Measurements from ENCODE around the gene AKAP6.

AKAP6 gene

DNA sequence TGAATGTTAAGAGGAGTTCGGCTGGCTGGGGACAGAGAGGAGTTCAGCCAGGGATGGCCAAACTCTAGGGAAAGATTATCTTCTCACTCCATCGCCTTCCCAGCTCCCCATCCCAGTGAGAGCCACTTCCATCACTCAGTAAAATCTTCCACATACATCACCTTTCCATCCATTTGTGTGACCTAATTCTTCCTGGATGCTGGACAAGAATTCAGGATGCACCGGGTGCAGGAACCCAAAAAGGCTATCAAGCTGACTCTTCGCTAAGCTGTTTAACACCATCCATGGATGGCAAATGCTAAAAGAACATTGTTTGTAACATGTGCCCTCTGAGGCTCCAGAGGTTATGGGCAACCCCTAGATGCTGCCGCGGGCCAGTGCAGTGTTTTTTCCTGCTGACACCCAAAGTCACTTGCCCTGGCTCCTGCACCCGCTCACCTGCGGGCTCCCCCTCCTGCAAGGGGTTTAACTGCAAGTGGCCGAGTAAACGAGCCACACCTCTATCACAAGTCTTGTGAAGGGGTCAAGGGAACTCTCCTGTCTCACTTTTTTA is 393.6 kb downstream of the AKAP6 start:
- DNase-seq: no peak

- no peak for DNase-seq
These were observed 395.9 kb downstream of the AKAP6 start for GRCh38 chr14:32724867-32725471.

DNA sequence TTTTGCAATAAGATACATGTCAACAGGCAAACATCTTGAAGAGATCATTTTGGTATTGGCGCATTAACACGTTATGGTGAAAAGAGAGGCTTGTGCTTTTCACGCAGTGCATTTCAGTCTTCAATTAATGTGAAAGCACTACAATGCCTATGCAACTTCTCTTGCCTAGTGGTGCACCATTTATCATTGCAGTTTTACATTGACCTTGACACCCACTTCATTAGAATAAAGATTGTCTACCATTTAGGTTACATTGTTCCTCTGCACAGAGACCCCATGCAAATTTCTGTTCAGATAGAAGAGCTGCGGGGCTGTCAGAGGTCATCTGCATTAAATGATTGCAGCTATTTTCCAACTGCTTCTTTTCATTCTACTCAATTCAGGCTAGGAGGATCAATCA is 397.4 kb downstream of the AKAP6 start:
- no peak for DNase-seq

DNA sequence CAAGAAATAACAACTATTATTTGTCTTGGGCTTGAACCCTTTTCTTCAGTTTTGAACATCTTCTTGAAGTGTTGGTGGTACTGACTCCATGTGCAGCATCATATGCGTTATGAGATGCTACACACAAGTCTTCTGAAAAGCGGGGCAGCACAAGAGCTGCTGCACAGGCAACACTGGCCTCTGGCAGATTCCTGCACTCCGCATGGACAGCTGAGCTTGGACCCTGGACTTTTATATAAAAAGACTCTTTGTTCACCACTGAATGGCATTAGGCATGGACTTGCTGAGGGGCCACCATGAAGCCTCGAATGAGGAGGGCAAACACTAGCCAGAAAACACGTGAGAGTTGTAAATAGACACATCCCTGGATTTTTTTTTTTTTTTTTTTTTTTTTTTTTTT is 398.7 kb downstream of the AKAP6 start:
- no peak for DNase-seq

DNA sequence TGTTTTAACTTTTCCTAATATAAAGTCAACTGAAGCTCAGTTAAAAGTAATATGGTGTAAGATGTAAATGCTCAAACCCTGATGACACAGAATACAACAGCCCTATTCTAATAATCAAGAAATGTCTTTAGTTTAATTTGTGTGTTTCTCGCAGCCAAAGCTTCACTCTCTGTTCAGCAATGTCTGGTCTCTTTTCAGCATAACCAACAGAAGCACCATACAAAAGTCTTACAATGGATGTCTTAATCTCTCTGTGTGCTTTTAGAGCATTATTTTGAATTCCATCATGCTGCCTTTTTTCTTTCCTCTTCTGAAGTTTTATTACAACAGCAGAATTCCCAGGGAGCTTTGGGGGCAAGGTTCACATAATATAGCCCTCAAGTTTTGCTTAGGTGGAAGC is 399.4 kb downstream of the AKAP6 start:
- no peak for DNase-seq

DNA sequence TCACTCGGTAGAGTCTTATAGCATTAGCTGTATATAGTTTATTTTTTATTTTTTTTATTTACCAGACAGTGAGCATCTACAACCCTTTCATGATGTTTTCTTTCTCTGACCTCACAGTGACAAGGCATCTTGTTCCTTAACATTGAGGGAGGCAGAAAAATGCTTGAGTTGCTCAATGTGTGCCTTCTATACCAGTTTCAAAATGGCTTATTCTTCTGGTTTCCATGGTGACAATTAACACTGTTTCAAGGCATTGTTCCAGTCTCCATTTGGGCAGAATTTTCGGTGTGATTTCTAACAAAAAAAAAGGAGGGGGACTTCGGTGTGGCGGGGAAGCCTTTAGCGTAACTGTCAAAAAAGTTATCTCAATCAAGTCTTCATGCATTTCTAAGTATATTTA is 399.9 kb downstream of the AKAP6 start:
- DNase-seq: no peak

DNA sequence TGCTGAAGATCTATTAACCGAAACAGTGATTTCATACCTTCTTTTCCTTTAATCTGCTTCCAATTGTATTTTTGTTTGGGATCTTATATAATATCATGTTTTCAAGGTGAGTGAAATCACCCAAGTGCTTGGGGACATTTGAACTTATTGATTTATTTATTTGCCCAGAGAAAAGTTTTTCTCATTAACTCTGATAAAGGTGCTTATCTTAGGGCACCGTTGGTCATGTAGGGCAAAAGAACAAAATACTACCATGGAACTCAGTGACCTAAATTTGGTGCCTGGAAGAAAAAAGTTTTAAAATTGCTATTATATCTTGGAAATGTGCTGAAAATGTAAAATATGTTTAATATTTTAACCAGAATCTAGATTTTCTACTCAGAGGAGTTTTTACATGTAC is 402.2 kb downstream of the AKAP6 start:
- no peak for DNase-seq

GRCh38 chr14:32733015-32733414 is 403.9 kb downstream of the AKAP6 start:
- DNase-seq: no peak

DNA sequence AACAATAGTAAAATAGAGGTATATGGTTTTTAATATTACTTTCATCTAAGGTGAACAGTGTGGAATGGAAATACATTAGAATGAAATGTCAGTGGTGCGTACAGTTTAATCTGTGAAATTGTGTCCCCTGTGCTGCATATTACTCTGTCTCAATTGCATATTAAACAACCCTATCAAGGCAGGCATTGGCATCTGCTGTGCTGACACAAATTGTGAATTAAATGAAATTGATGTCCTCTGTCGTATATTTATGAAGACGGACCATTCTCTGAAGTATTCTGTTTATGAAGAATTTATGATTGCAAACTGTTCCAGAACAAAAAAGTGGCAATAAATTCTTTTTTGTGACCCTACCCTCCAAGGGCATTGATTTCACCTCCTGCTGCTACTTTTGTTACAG is 405.2 kb downstream of the AKAP6 start:
- no peak for DNase-seq

GRCh38 chr14:32737621-32738020 is 408.5 kb downstream of the AKAP6 start:
- DNase-seq: no peak

GRCh38 chr14:32738206-32738871 is 409.2 kb downstream of the AKAP6 start:
- no peak for DNase-seq

DNA sequence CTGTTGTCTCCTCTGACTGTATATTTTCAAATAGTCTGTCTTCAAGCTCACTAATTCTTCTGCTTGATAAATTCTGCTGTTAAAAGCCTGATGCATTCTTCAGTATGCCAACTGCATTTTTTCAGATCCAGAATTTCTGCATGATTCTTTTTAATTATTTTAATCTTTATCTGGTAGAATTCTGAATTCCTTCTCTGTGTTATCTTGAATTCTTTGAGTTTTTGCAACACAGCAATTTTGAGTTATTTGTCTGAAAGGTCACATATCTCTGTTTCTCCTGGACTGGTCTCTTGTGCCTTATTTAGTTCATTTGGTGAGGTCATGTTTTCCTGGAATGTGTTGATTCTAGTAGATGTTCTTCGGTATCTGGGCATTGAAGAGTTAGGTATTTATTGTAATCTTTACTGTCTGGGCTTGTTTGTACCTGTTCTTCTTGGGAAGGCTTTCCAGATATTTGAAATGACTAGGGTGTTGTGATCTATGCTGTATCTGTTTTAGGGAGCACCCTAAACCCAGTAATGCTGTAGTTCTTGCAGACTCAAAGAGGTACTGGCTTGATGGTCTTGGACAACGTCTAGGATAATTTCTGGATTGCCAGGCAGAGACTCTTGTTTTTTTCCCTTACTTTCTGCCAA is 415.8 kb downstream of the AKAP6 start:
- no peak for DNase-seq

GRCh38 chr14:32754209-32754608 is 425.1 kb downstream of the AKAP6 start:
- DNase-seq: no peak

GRCh38 chr14:32756173-32756572 is 427.1 kb downstream of the AKAP6 start:
- no peak for DNase-seq

GRCh38 chr14:32756775-32757174 is 427.7 kb downstream of the AKAP6 start:
- DNase-seq: no peak

DNA sequence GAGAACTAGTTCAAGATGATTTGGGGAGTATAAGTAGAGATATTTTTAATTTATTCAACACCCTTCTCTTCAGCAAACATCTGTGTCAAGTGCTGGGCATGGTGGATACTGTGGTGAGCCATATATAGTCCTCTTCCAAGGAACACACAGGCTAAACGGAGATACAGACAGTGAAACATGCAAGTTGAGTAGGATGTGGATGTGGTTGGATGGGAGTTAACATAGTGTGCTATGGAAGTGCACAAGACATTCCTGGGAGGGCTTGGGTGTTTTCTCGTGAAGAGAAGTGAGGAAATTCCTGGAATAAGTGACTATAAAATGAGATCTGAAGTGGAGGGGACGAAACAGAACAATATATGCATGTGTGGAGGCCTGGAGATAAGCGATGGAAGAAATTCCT is 428.5 kb downstream of the AKAP6 start:
- DNase-seq: no peak

- DNase-seq: no peak
These were observed 432.4 kb downstream of the AKAP6 start for GRCh38 chr14:32761381-32761968.

DNA sequence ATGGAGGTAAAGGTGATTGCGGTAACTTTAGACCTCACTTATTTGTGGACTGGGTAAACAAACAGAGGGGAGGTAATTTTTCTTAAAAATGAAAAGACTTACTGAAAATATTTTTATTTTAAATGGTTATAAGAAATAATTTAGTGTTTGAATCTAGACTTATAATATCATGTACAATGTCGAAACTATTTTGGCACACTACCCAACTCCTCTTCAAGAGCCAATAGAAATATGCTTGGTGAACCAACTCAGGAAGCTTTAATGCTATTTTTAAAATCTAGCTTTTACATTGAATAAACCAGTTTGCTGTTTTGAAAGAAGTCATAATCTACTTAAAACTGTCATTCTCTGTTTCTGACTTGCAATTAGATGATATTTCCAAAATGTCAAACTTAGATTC is 433.8 kb downstream of the AKAP6 start:
- no peak for DNase-seq

DNA sequence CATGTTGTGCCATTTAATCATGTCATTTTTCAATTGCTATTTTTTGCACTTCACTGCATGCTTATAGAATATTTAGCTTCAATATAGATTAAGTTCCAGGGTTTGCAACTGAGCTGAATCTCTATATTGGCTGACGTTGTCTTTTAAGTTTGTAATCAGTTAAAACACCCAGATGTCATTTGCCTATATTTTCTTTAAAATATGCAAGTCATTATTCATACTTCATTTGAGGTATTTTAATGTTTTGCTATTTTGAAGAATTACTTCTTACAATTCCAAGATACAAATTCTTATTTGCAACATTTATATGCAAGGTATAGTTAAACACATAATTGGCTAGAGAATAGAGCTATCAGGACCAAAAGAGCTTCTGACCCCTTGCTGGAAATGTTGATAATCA is 434.6 kb downstream of the AKAP6 start:
- DNase-seq: no peak

GRCh38 chr14:32764131-32764530 is 435.0 kb downstream of the AKAP6 start:
- no peak for DNase-seq

- no peak for DNase-seq
These were observed 441.3 kb downstream of the AKAP6 start for GRCh38 chr14:32770422-32770821.

- no peak for DNase-seq
These were observed 445.1 kb downstream of the AKAP6 start for GRCh38 chr14:32774214-32774613.

DNA sequence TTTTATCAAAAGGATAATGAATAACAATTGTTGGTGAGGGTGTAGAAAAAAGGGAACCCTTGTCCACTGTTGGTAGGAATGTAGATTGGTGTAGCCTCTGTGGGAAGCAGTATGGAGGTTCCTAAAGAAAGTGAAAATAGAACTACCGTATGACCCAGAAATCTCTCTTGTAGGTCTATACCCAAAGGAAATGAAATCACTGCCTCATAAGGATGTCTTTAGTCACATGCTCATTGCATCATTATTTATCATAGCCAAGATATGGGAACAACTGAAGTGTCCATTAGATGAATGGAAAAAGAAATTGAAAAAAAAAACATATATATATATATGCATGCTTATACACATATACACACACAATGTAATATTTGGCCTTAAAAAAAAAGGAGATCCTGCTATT is 450.7 kb downstream of the AKAP6 start:
- DNase-seq: no peak

GRCh38 chr14:32784405-32784804 is 455.3 kb downstream of the AKAP6 start:
- no peak for DNase-seq
